Stimulated activated naive CD4-positive, alpha-beta T cell treated with Interleukin-2 at 50 U/mL for 16 hours (primary cell): ENCODE data around the gene CCDC127.

Source experiments
- DNase-seq: peaks from one replicate; lab custom pipeline; 2025; lab: John Stamatoyannopoulos, UW

The CCDC127 gene

GRCh38 chr5:157126-157715 lies 60.7 kb downstream of the CCDC127 start:
- no peak for DNase-seq

DNA sequence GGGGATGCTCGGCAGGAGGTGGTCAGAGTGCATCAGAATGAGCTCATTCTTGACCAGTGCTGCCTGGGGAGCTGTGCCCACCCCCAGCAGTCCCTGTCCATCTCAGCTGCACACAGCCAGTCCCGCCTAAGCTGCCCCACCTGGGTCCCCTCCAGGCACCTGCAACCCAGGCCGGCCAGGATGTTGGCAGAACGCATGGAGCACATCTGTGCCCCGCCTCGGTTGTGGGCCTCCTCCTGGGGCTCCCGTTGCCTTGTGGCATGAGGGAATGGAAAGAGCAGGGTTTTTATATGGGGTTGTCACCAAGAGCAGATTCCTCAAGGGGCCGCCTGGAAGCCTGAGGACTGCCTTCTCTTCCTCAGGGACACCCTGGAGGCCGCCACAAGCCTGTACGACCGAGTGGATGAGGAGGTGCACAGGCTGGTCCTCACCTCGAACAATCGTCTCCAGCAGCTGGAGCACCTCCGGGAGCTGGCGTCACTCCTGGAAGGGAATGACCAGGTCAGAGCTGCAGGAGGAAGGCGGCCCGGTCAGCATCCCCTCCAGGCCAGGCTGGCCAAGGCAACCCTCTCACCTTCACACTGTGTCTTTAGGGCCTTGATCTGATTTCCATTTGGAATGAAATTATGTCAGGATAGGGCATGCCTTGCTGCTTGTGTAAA lies 61.4 kb downstream of the CCDC127 start:
- no peak for DNase-seq

DNA sequence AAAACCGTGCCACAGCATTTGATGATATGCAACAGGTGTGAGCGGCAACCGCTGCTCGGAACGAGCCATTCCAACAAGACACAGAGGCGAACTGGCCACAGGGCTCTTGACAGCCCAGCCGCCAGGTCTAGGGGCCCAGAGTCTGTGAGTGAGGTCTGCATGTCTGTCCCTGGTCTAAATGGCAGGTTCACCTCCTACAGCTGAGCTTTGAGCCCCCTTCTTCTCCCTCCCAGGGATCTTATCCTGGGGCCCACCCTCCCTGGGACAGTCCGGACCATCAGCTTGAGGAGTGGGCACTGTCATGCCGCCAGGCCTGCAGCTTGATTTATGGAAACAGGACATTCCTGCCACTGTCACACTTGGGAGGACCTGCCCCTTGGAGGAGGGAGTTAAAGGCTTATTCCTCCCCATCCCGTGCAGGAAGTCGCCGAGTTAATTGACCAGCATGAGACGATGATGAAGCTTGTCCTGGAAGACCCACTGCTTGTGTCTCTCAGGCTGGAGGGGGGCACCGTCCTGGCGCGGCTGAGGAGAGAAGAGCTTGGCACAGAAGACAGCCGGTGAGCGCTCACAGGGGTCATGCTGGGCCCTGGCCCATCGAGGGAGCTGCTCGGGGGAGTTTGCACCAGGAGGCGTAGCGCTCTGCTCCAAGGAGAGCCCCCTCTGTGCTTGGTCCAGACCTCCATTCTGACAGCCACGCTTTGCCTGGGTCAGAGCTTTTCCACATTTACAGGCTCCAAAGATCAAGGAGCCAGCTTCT lies 62.1 kb downstream of the CCDC127 start:
- no peak for DNase-seq

GRCh38 chr5:154826-155225 lies 63.1 kb downstream of the CCDC127 start:
- no peak for DNase-seq

DNA sequence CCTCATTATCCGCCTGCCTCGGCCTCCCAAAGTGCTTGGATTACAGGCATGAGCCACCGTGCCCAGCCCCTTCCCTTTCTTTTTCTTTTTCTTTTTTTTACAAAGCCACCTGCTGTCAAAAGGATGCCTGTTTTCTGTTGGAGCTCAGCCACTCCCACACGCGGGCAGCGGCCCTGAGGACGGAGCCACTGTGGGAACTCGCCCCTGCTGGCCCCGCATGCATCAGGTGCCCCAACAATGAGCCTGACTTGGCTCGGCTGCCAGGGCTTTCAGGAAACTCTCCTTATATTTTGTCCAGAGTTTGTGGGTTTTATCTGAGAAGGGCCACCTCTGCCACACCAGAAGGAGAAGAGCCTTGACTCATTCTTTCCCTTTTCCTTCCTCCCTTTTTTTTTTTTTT lies 63.7 kb downstream of the CCDC127 start:
- DNase-seq: no peak

- no peak for DNase-seq
Measured at GRCh38 chr5:153256-153655, 64.7 kb downstream of the CCDC127 start.

GRCh38 chr5:152077-152476 lies 65.9 kb downstream of the CCDC127 start:
- DNase-seq: no peak

DNA sequence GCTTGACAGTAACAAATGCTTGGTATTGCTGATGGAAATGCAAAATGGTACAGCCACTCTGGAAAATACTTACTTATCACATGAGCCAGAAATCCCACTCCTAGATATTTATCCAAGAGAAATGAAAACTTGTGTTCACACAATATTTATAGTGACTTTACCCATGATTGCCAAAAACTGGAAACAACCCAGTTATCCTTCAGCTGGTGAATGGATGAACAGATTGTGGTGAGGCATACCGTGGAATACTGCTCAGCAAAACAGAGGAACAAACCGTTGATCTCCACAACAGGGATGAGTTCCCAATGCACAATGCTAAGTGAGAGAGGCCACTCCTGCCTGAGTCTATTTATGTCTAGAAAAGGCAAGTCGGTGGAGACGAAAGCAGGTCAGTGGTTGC lies 67.2 kb downstream of the CCDC127 start:
- no peak for DNase-seq

GRCh38 chr5:149745-150485 lies 68.0 kb downstream of the CCDC127 start:
- DNase-seq: no peak

DNA sequence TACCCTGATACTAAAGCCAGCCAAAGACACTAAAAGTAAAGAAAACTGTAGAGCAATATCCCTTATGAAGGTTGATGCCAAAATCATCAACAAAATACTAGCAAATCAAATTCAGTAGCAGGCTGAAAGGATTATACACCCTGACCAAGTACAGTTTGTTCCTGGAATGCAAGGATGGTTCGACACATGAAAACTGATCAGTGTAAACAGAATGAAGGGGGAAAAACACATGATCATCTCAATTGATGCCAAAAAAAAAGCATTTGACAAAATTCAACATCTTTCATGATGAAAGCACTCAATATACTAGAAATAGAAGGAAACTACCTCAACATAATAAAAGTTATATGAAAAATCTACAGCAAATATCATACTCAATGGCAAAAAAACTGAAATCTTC lies 70.2 kb downstream of the CCDC127 start:
- no peak for DNase-seq
